IMR-90 (cell line): Measurements from ENCODE around the gene CHMP6. TPM values are rescaled to one million over a fixed set of nuclear protein-coding genes. Genes with fewer than 3 reads are reported as not detected.

ENCODE experiments used
- ATAC-seq: fragments of 200-7000 bp; cut with Tn5 transposase; 2 replicates; pipeline ENCODE4 v1.9.1; 2020; ENCODE audit warnings: low read depth, mild to moderate bottlenecking, moderate library complexity
- BruUV-seq: library from RNA; stranded (reverse); fragments of 400-500 nt; replicated peaks from 2 replicates; lab custom pipeline; 2021; lab: Mats Ljungman, UMichigan
- CTCF ChIA-PET: fragments of 300-600 bp; formaldehyde crosslinking; extraction: SDS; loops from one replicate; lab custom pipeline; 2021; ENCODE audit warnings: antibody characterized with exemption; lab: Yijun Ruan, JAX
- POLR2A ChIA-PET: fragments of 300-600 bp; sonication (Branson Sonifier 250); formaldehyde crosslinking; loops from one replicate; lab custom pipeline; 2022; ENCODE audit warnings: antibody characterized with exemption; ENCODE audit not compliant: unreplicated experiment; lab: Charles Lee
- DNase-seq: peaks from one replicate; pipeline ENCODE4 v3.0.0; 2013
- H2AFZ ChIP-seq: replicated peaks from 2 replicates; pipeline ENCODE3; 2013; ENCODE audit warnings: low read length, mild to moderate bottlenecking; ENCODE audit not compliant: poor library complexity
- H2AK5ac ChIP-seq: 2 replicates; pipeline ENCODE4 v1.6.1; 2013; ENCODE audit warnings: low read depth, low read length, inconsistent platforms
- H2AK9ac ChIP-seq: replicated peaks from 2 replicates; pipeline ENCODE3; 2013; ENCODE audit warnings: mild to moderate bottlenecking, low read depth, low read length, moderate library complexity; ENCODE audit not compliant: poor library complexity
- H2BK120ac ChIP-seq: 2 replicates; pipeline ENCODE4 v1.6.1; 2013; ENCODE audit warnings: low read depth, low read length, inconsistent platforms
- H2BK15ac ChIP-seq: 3 replicates; pipeline ENCODE4 v1.6.1; 2013; ENCODE audit warnings: low read depth, low read length, inconsistent platforms
- H2BK20ac ChIP-seq: 2 replicates; pipeline ENCODE4 v1.6.1; 2013; ENCODE audit warnings: low read depth, mild to moderate bottlenecking, inconsistent platforms, low read length, moderate library complexity
- H2BK5ac ChIP-seq: 2 replicates; pipeline ENCODE4 v1.6.1; 2013; ENCODE audit warnings: mild to moderate bottlenecking, low read depth, low read length, inconsistent platforms; ENCODE audit not compliant: poor library complexity, severe bottlenecking
- H3K14ac ChIP-seq: replicated peaks from 2 replicates; pipeline ENCODE4 v1.6.1; 2013; ENCODE audit warnings: low read depth, low read length, inconsistent platforms
- H3K18ac ChIP-seq: 2 replicates; pipeline ENCODE4 v1.6.1; 2013; ENCODE audit warnings: low read depth, low read length, control low read depth
- H3K23ac ChIP-seq: 2 replicates; pipeline ENCODE4 v1.6.1; 2013; ENCODE audit warnings: low read depth, low read length, inconsistent platforms
- H3K27ac ChIP-seq: 2 replicates; pipeline ENCODE4 v1.5.1; 2013; ENCODE audit warnings: mild to moderate bottlenecking, control low read depth, low read length; ENCODE audit not compliant: insufficient read depth
- H3K27me3 ChIP-seq: 2 replicates; pipeline ENCODE4 v1.6.1; 2013; ENCODE audit warnings: low read length; ENCODE audit not compliant: control insufficient read depth, insufficient read depth
- H3K36me3 ChIP-seq: 2 replicates; pipeline ENCODE4 v1.6.1; 2013; ENCODE audit warnings: low read length, mixed read lengths; ENCODE audit not compliant: control insufficient read depth, insufficient read depth
- H3K4ac ChIP-seq: 2 replicates; pipeline ENCODE4 v1.6.1; 2013; ENCODE audit warnings: low read depth, low read length, inconsistent platforms
- H3K4me1 ChIP-seq: 2 replicates; pipeline ENCODE4 v1.6.1; 2013; ENCODE audit warnings: low read length, mixed read lengths; ENCODE audit not compliant: control insufficient read depth, insufficient read depth
- H3K4me2 ChIP-seq: 2 replicates; pipeline ENCODE4 v1.6.1; 2013; ENCODE audit warnings: low read depth, mild to moderate bottlenecking, control low read depth, low read length, moderate library complexity
- H3K4me3 ChIP-seq: 2 replicates; pipeline ENCODE4 v1.5.1; 2013; ENCODE audit warnings: low read depth, mild to moderate bottlenecking, control low read depth, low read length, moderate library complexity; ENCODE audit not compliant: insufficient read depth
- H3K56ac ChIP-seq: 2 replicates; pipeline ENCODE4 v1.6.1; 2013; ENCODE audit warnings: low read length, inconsistent platforms; ENCODE audit not compliant: insufficient read depth; ENCODE audit errors: extremely low read depth
- H3K79me1 ChIP-seq, 2 experiments: 2 replicates each; pipeline ENCODE4 v1.6.1; 2013; ENCODE audit warnings: low read length in 2 of 2, inconsistent platforms in 1 of 2, low read depth in 1 of 2
- H3K9ac ChIP-seq: 2 replicates; pipeline ENCODE4 v1.6.1; 2013; ENCODE audit warnings: low read depth, low read length, control low read depth
- H3K9me1 ChIP-seq: 2 replicates; pipeline ENCODE4 v1.6.1; 2013; ENCODE audit warnings: low read length, inconsistent platforms; ENCODE audit not compliant: insufficient read depth
- H3K9me3 ChIP-seq: 2 replicates; pipeline ENCODE4 v1.6.1; 2013; ENCODE audit warnings: low read length; ENCODE audit not compliant: control insufficient read depth, insufficient read depth
- H4K20me1 ChIP-seq: 2 replicates; pipeline ENCODE4 v1.6.1; 2013; ENCODE audit warnings: low read length, inconsistent platforms; ENCODE audit not compliant: insufficient read depth
- H4K5ac ChIP-seq: 2 replicates; pipeline ENCODE4 v1.6.1; 2013; ENCODE audit warnings: mild to moderate bottlenecking, low read depth, low read length, control low read depth
- H4K8ac ChIP-seq, 2 experiments: 2 replicates each; pipeline ENCODE4 v1.6.1; 2013; ENCODE audit warnings: low read depth in 2 of 2, low read length in 2 of 2, control low read depth in 1 of 2, inconsistent platforms in 1 of 2
- H4K91ac ChIP-seq: 2 replicates; pipeline ENCODE4 v1.6.1; 2013; ENCODE audit warnings: low read depth, low read length, inconsistent platforms; ENCODE audit not compliant: insufficient read depth
- RFX5 ChIP-seq: IDR thresholded peaks from 2 replicates; pipeline ENCODE4 v1.8.0; 2012; ENCODE audit warnings: low read depth, mild to moderate bottlenecking, low read length, moderate library complexity
- SMC3 ChIP-seq: fragments of 150-350 bp; IDR thresholded peaks from 2 replicates; pipeline ENCODE4 v1.6.1; 2016; ENCODE audit warnings: low read depth, mild to moderate bottlenecking, antibody characterized with exemption, low read length, moderate library complexity
- WGBS, 2 experiments: methylation state at CpG; one replicate each; pipeline versions ENCODE4 v1.1.5 to v1.1.7; 2013; ENCODE audit warnings: missing lambda C conversion rate in 2 of 2; ENCODE audit not compliant: insufficient read length in 1 of 2; ENCODE audit errors: extremely low coverage in 2 of 2; 5-methylcytosine and 5-hydroxymethylcytosine counted together
- dilution Hi-C: fragments of 300-500 bp; cut with HindIII; formaldehyde crosslinking; loops from one replicate; pipeline ENCODE4 v1.14.3; 2018; ENCODE audit warnings: low sequenced_read_pairs; ENCODE audit not compliant: unreplicated experiment
- in situ Hi-C: fragments of 300-500 bp; cut with MboI; formaldehyde crosslinking; loops from 3 replicates; pipeline ENCODE4 v1.14.3; 2019; ENCODE audit warnings: low sequenced_read_pairs, inconsistent platforms, mixed read lengths
- intact Hi-C: fragments of 100-400 bp; cut with micrococcal nuclease; formaldehyde crosslinking; loops from 2 replicates; pipeline ENCODE4 v1.10.0; 2022
- polyA plus RNA-seq, 3 experiments: library from polyadenylated mRNA; depleted of rRNA; stranded (reverse); fragments of >200 nt; gene quantifications; 2 replicates each; pipeline ENCODE4 v1.2.3, GENCODE V29; 2012; ENCODE audit warnings: low replicate concordance in 1 of 3
- total RNA-seq: library from RNA; depleted of rRNA; stranded (reverse); fragments of >200 nt; gene quantifications from 2 replicates; pipeline ENCODE4 v1.2.3, GENCODE V29; 2012
- TF ChIP-seq, protein P1 (sequence below): fragments of 150-350 bp; IDR thresholded peaks from 2 replicates; pipeline ENCODE4 v1.6.1; 2017; ENCODE audit warnings: mild to moderate bottlenecking, antibody characterized with exemption, low read length, low read depth
- TF ChIP-seq, protein P2 (sequence below): conservative IDR thresholded peaks from 2 replicates; pipeline ENCODE4 v1.5.1; 2012; ENCODE audit warnings: mild to moderate bottlenecking, low read depth, low read length, improper control_type of control experiment

CHMP6 gene
- total and polyA plus RNA-seq, 2 of the 4 experiments (the other 2 are of a cell fraction): 5.0 to 40.3 TPM

DNA sequence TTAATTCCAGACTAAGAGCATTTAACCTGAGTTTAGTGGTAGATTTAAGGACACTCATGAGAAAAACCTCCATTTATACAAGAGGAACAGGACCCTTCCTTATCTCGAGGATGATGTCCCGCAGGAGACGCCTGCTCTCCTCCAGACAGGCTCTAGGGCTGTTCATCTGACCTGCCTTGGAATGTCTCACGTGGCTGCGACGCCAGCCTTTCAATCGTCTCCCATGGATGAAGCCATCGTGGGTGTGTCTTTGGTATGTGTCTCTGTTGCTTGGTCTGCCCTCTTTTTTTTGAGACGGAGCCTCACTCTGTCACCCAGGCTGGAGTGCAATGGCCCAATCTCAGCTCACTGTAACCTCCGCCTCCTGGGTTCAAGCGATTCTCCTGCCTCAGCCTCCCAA lies 16.5 kb downstream of the CHMP6 start:
- dilution Hi-C loops: no loop called here
- no peak for DNase-seq

More for the DNA sequence above, 16.5 kb downstream of the CHMP6 start:
- WGBS, 2 experiments: 100% methylated on average over 3 of the region's 11 CpGs; no CpG with 5 or more reads in 1 of the 2 experiments
- Histone ChIP-seq H4K8ac (no peak overlapping the region), H2AK5ac (no peak overlapping the region), H2BK120ac (no peak overlapping the region), H3K4me1 (peaks cover 6% of the 10 kb centered on the region), H3K9me3 (peaks cover 11% of the 10 kb centered on the region; the same call in 1 of the 2 replicates), H3K56ac (no peak overlapping the region), H4K91ac (no peak overlapping the region), H3K14ac (no peak overlapping the region), H3K9ac (no peak overlapping the region), H3K9me1 (no peaks in the 10 kb centered on the region), H2BK15ac (no peak overlapping the region), H4K20me1 (no peaks in the 10 kb centered on the region), H2BK5ac (no peak overlapping the region), H3K18ac (no peak overlapping the region), H3K79me1 (no peaks in the 10 kb centered on the region), H3K23ac (no peak overlapping the region), H2BK20ac (no peak overlapping the region), H4K5ac (no peak overlapping the region), H2AFZ (no peak overlapping the region), H3K4ac (no peak overlapping the region), H2AK9ac (no peak overlapping the region), H3K36me3 (no peaks in the 10 kb centered on the region), H3K27me3 (peaks cover 28% of the 10 kb centered on the region), H3K27ac (no peak overlapping the region), H3K4me2 (no peak overlapping the region), H3K4me3 (no peak overlapping the region)
- ChIA-PET CTCF (no interaction called here), POLR2A (no interaction called here)
- in situ Hi-C loops (no loop called here), intact Hi-C loops (no loop called here)
- TF ChIP-seq SMC3 (no peak), RFX5 (no peak)
- TF ChIP-seq, protein P1, sequence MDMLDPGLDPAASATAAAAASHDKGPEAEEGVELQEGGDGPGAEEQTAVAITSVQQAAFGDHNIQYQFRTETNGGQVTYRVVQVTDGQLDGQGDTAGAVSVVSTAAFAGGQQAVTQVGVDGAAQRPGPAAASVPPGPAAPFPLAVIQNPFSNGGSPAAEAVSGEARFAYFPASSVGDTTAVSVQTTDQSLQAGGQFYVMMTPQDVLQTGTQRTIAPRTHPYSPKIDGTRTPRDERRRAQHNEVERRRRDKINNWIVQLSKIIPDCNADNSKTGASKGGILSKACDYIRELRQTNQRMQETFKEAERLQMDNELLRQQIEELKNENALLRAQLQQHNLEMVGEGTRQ: no peak
- TF ChIP-seq, protein P2, sequence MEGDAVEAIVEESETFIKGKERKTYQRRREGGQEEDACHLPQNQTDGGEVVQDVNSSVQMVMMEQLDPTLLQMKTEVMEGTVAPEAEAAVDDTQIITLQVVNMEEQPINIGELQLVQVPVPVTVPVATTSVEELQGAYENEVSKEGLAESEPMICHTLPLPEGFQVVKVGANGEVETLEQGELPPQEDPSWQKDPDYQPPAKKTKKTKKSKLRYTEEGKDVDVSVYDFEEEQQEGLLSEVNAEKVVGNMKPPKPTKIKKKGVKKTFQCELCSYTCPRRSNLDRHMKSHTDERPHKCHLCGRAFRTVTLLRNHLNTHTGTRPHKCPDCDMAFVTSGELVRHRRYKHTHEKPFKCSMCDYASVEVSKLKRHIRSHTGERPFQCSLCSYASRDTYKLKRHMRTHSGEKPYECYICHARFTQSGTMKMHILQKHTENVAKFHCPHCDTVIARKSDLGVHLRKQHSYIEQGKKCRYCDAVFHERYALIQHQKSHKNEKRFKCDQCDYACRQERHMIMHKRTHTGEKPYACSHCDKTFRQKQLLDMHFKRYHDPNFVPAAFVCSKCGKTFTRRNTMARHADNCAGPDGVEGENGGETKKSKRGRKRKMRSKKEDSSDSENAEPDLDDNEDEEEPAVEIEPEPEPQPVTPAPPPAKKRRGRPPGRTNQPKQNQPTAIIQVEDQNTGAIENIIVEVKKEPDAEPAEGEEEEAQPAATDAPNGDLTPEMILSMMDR: no peak
- ATAC-seq: no peak
- no TSS peak for BruUV-seq
